MM.1S (cell line): ENCODE results near the gene KCNIP1.

Source experiments
- EZH2 ChIP-seq: fragments of 300-600 bp; sonication (generic); optimal IDR thresholded peaks from 2 replicates; pipeline ENCODE3; 2017; ENCODE audit warnings: low read depth, mild to moderate bottlenecking, antibody characterized with exemption, low read length, mixed read lengths
- TF ChIP-seq, protein P1 (sequence below): fragments of 300-600 bp; sonication (generic); IDR thresholded peaks from 2 replicates; pipeline ENCODE4 v1.5.1; 2016; ENCODE audit warnings: antibody characterized with exemption, low read length, mixed read lengths

DNA sequence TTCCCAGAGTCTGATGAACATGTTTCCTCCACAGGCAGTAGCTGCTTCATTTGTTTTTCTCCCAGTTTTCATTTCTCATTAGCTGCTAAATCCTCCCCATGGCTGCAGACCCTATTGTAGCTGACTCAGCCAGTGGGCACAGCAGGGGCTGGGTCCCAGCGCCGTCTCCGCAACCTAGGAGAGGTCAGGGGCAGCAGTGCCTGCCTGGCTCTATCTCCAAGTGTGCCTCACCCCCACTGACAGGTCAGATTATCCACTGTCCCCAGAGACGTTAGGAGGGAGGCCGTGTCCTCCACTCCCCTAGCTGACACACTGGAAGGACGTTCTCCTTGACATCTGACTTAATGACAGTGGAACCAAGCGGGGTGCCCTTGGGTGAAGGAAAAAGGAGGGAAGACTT lies 31.1 kb downstream of the KCNIP1 start:
- TF ChIP-seq, protein P1, sequence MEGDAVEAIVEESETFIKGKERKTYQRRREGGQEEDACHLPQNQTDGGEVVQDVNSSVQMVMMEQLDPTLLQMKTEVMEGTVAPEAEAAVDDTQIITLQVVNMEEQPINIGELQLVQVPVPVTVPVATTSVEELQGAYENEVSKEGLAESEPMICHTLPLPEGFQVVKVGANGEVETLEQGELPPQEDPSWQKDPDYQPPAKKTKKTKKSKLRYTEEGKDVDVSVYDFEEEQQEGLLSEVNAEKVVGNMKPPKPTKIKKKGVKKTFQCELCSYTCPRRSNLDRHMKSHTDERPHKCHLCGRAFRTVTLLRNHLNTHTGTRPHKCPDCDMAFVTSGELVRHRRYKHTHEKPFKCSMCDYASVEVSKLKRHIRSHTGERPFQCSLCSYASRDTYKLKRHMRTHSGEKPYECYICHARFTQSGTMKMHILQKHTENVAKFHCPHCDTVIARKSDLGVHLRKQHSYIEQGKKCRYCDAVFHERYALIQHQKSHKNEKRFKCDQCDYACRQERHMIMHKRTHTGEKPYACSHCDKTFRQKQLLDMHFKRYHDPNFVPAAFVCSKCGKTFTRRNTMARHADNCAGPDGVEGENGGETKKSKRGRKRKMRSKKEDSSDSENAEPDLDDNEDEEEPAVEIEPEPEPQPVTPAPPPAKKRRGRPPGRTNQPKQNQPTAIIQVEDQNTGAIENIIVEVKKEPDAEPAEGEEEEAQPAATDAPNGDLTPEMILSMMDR = no peak
- TF ChIP-seq EZH2 = no peak
